Islet of Langerhans (tissue), 1 donor: ENCODE measurements around the gene HTR3B.

Experiments used
- FAIRE-seq: peaks from one replicate; lab custom pipeline; 2011; peaks lifted over from hg19 to GRCh38; lab: Jason Lieb, UNC

HTR3B gene

GRCh38 chr11:113991718-113992458 is 87.3 kb downstream of the HTR3B start:
- no peak for FAIRE-seq

DNA sequence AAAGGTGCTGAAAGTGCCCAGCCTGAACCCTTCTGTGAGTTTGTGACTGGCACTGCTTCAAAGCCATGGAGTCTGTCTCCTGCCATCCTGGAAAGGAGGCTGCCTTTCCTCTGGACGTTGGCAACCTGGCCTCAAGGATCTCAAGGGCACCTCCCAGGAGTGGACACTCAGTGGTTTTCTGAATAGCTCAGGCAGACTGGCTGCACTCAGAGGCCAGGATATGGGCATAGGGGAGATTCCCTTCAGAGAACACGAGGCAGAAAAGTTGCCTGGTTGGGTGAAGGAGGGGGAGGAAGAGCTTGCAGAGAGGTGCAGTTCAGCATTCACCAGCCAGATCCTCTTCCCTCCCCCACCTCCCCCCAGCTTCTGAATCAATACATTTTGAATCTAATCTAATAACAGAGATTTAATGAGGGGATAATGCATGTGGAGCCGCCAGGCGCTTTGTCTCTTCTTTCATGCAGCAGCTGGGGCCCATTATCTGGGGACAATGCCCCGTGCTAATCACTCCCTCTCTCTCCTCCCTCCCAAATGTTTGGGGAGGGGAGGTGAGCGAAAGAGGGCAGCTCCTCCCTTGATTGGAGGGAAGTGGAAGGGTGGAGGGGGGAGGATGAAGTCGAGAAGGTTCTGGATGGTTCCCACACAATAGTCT is 88.0 kb downstream of the HTR3B start:
- no peak for FAIRE-seq

DNA sequence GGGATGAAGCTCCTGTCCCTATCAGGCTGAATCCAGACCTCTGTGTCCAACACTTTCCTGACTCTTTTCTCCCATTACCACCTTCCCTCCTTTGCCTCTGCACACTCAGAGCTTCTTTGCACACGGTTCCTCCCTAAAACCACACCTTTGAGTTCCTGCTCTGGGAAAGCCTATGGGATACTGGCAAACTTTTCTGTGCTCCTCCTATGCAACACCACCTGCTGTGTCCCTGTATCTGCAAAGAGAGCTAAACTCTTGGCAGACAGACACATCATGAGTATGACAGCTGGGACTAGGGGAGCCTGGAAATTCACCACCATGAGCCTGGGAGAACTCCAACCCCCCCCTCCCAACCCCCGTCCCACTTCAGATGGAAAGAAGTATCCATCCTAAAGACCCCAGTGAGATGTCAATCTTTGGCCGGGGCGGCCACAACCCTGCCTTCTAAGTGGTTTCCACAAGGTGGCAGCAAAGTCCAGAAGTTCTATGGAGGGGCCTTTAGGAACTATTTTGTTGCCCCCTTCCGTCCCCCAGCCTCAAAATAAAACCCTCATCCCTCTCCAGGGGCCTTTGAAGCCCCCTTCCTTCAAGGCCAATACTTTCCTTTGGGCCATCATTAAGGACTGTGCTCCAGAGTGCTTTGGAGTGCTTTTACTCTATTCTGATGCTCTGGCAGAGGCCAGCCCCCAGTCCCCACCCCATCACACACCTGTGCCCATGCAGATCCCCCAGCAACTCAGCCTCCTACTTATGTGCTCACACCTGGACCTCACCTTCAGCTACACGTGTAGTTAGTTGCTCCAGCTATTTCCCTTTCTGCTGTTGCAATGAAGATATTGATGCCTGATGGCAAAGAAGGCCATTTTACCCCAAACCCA is 89.7 kb downstream of the HTR3B start:
- no peak for FAIRE-seq
